BLaER1 treated with 17β-estradiol and CSF1 and Interleukin-3, amounts not matched to agents 10 nM and 100 nM (cell line): ENCODE measurements around the gene DUSP12.

Experiments
- H3K27ac ChIP-seq, 11 experiments: shearing (Covaris generic); formaldehyde crosslinking; 2 replicates each; pipeline ENCODE4 v1.8.1; 2022
- H3K27me3 ChIP-seq, 11 experiments: shearing (Covaris generic); formaldehyde crosslinking; 2 replicates each; pipeline ENCODE4 v1.8.1; 2022
- H3K36me3 ChIP-seq, 11 experiments: shearing (Covaris generic); formaldehyde crosslinking; 2 replicates each; pipeline ENCODE4 v1.8.1; 2022
- H3K4me1 ChIP-seq, 10 experiments: shearing (Covaris generic); formaldehyde crosslinking; 2 replicates each; pipeline ENCODE4 v1.8.1; 2022
- H3K4me2 ChIP-seq, 11 experiments: shearing (Covaris generic); formaldehyde crosslinking; 2 replicates each; pipeline ENCODE4 v1.8.1; 2022
- H3K4me3 ChIP-seq, 10 experiments: shearing (Covaris generic); formaldehyde crosslinking; 2 replicates each; pipeline ENCODE4 v1.8.1; 2022
- H3K9ac ChIP-seq, 11 experiments: shearing (Covaris generic); formaldehyde crosslinking; 2 replicates each; pipeline ENCODE4 v1.8.1; 2022
- H3K9me3 ChIP-seq, 11 experiments: shearing (Covaris generic); formaldehyde crosslinking; replicated peaks in 1 of 11; 2 replicates each; pipeline ENCODE4 v1.8.1; 2022
- H4K20me1 ChIP-seq, 11 experiments: shearing (Covaris generic); formaldehyde crosslinking; 2 replicates each; pipeline ENCODE4 v1.8.1; 2022
- Cebpa-rat ChIP-seq, 11 experiments: shearing (Covaris generic); IDR thresholded peaks; 2 replicates each; pipeline ENCODE4 v1.8.1; 2022

Gene DUSP12

DNA sequence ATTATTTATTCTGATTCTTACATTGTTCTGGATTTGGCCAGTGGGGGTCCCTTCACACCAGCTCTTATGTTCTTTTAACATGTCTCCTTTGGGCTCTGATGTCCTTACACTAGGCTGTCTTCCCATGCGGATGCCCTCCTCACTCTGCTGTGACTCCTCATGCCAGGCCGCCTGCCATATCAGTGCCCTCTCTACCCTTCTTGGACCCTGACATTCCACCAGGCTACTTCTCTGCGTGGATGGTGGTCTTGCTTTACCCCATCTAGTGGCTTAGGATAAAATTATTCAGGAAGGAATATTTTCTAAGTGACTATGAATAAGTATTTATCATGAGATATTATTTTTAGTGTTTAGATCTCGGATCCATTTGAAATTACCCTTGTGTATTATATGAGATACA, 37.8 kb downstream of the DUSP12 start:
- Histone ChIP-seq H3K27me3 (no peaks in the 10 kb centered on the region), H3K4me1 (peaks cover 0 to 26% (median 5%) of the 10 kb centered on the region in 10 experiments; a peak in 13 of 20 replicates), H3K9me3 (no peaks in the 10 kb centered on the region), H3K4me3 (no peak overlapping the region), H4K20me1 (peaks cover 0 to 76% (median 10%) of the 10 kb centered on the region in 11 experiments; a peak in 11 of 22 replicates), H3K27ac (no peak overlapping the region), H3K9ac (no peak overlapping the region), H3K4me2 (no peak overlapping the region), H3K36me3 (peaks cover 77 to 100% (median 87%) of the 10 kb centered on the region in 11 experiments)
- TF ChIP-seq Cebpa-rat (IDR thresholded peaks at IDR 0.05) = no peak

DNA sequence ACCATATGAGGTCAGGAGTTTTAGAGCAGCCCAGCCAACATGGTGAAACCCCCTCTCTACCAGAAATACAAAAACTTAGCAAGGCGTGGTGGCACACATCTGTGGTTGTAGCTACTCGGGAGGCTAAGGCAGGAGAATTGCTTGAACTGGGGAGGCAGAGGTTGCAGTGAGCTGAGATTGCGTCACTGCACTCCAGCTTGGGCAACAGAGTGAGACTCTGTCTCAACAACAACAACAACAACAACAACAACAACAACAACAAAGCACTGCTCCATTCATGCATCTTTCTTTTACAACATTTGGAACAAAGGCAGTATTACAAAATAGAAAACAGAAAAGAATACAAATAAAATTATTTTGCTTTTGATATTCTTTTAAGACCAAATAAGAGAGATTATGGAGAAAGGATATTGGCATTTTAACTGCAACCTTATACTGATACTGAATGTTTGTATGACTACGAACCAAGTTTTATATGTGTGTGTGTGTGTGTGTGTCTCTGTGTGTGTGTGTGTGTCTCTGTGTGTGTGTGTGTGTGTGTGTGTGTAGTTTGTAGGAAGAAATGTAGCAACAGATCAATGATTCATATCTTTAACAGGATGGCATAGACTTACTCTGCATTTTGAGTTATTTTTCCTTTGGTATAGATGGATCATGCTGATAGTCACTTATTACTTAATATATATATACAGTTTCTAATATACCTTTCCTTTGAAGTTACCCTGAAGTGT, 41.2 kb downstream of the DUSP12 start:
- peak in 8 of 11 experiments; percentile 24 to 67 (median 40); a peak in 8 of 22 replicates for TF ChIP-seq Cebpa-rat (IDR thresholded peaks at IDR 0.05)
- Histone ChIP-seq H3K9me3 (no peaks in the 10 kb centered on the region), H3K27ac (no peak overlapping the region), H3K27me3 (no peaks in the 10 kb centered on the region), H3K9ac (no peak overlapping the region), H4K20me1 (peaks cover 0 to 77% (median 3%) of the 10 kb centered on the region in 11 experiments; a peak in 9 of 22 replicates), H3K4me1 (peaks cover 0 to 16% (median 5%) of the 10 kb centered on the region in 10 experiments; a peak in 13 of 20 replicates), H3K4me3 (no peak overlapping the region), H3K4me2 (peak overlapping the region in 6 of 11 experiments; percentile 1 to 31 (median 24); a peak in 2 of 22 replicates), H3K36me3 (peaks cover 76 to 100% (median 92%) of the 10 kb centered on the region in 11 experiments)

DNA sequence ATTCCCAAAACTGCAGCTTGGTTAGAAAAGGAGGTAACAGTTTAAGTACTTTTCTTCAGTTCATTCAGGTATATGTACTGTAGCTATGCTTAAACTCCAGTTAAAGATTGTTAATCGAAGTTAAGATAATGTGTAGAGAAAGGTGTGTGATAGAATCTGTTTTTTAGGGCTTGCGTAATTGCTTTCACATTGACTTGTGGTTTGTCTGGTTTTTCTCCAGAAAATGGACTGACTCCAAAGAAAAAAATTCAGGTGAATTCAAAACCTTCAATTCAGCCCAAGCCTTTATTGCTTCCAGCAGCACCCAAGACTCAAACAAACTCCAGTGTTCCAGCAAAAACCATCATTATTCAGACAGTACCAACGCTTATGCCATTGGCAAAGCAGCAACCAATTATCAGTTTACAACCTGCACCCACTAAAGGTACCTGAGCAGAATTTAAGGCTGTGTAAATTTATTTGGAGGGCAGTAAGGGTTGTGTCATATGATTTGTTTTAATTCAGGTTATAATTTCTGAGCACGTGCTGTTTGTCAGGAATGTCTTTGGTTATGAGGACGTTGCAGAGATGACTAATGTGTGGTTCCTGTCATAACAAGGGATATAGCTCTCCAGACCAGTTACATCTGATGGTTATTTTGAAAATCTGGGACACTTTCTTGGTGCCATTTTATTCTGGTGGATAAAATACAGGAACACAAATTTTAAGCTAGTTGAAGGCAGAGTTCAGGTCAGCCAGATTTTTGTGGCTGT, 42.5 kb downstream of the DUSP12 start:
- Histone ChIP-seq H3K9ac (no peak overlapping the region), H3K4me3 (no peak overlapping the region), H3K4me1 (peaks cover 0 to 16% (median 5%) of the 10 kb centered on the region in 10 experiments; a peak in 13 of 20 replicates), H3K27me3 (no peaks in the 10 kb centered on the region), H3K4me2 (no peak overlapping the region), H3K27ac (no peak overlapping the region), H3K9me3 (no peaks in the 10 kb centered on the region), H4K20me1 (peaks cover 0 to 84% (median 3%) of the 10 kb centered on the region in 11 experiments; a peak in 9 of 22 replicates), H3K36me3 (peaks cover 76 to 100% (median 92%) of the 10 kb centered on the region in 11 experiments)
- no peak for TF ChIP-seq Cebpa-rat (IDR thresholded peaks at IDR 0.05)

DNA sequence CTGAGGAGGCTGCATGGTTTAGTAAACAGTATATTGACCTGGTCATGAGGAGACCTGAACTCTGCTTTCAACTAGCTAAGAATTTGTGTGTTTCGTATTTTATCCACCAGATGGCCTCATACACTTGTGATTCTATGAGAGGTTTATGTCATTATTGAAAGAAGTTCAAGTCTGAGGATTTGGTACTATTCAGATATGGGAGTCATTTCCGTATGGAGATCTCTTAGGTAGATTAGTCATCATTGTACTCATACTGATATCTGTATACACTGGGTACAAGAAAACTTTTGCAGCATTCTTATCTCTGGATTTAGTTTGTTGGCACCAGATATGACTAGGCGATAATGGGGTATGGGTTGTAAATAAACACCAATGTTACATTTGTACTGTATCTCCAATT, 43.2 kb downstream of the DUSP12 start:
- H3K36me3 ChIP-seq = peaks cover 79 to 100% (median 92%) of the 10 kb centered on the region in 11 experiments

DNA sequence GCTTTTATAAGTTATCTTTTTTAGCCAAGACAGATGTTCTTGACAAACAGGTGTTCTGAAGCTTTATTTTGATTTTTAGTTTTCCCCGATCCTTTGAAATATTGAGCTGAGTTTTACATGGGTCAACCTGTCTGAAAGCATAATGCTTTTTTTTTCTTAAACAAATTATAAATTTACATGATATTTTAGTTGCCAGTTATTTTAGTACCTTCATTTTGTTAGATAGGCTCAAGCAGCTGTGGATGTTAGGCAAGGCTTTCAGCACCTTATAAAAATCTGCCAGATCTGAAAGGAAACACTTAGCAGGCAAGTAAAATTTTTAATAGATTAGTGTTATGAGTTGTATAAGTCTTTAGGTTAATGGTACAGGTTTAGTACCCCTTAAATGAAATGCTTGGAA, 50.2 kb downstream of the DUSP12 start:
- H3K4me3 ChIP-seq = no peak overlapping the region
- H3K27ac ChIP-seq = no peak overlapping the region
- no peak overlapping the region for H3K9ac ChIP-seq
- H3K27me3 ChIP-seq = no peaks in the 10 kb centered on the region
- no peak overlapping the region for H3K4me2 ChIP-seq
- no peaks in the 10 kb centered on the region for H3K4me1 ChIP-seq
- H3K9me3 ChIP-seq = no peaks in the 10 kb centered on the region
- peaks cover 79 to 95% (median 93%) of the 10 kb centered on the region in 11 experiments for H3K36me3 ChIP-seq
- TF ChIP-seq Cebpa-rat (IDR thresholded peaks at IDR 0.05) = no peak
- peaks cover 0 to 43% (median 0%) of the 10 kb centered on the region in 11 experiments; a peak in 4 of 22 replicates for H4K20me1 ChIP-seq

More for the DNA sequence above, 43.2 kb downstream of the DUSP12 start:
- no peak overlapping the region for H3K27ac ChIP-seq
- H3K4me1 ChIP-seq = peaks cover 0 to 16% (median 5%) of the 10 kb centered on the region in 10 experiments; a peak in 13 of 20 replicates
- no peak overlapping the region for H3K4me3 ChIP-seq
- H3K9me3 ChIP-seq = no peaks in the 10 kb centered on the region
- no peak overlapping the region for H3K9ac ChIP-seq
- H3K4me2 ChIP-seq = no peak overlapping the region
- H3K27me3 ChIP-seq = no peaks in the 10 kb centered on the region
- H4K20me1 ChIP-seq = peaks cover 0 to 78% (median 3%) of the 10 kb centered on the region in 11 experiments; a peak in 9 of 22 replicates
- no peak for TF ChIP-seq Cebpa-rat (IDR thresholded peaks at IDR 0.05)

DNA sequence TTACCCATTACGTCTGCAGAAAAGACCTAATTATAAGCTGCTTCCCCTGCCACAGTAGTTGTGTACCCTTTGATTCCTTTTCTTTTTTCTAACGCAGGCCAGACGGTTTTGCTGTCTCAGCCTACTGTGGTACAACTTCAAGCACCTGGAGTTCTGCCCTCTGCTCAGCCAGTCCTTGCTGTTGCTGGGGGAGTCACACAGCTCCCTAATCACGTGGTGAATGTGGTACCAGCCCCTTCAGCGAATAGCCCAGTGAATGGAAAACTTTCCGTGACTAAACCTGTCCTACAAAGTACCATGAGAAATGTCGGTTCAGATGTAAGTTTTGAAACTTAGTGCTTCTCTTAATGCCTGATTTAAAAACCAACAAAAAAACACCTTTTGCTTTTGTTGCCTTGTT, 52.4 kb downstream of the DUSP12 start:
- TF ChIP-seq Cebpa-rat (IDR thresholded peaks at IDR 0.05) = no peak
- no peaks in the 10 kb centered on the region for H3K27me3 ChIP-seq
- peaks cover 0 to 18% (median 0%) of the 10 kb centered on the region in 10 experiments; a peak in 3 of 20 replicates for H3K4me1 ChIP-seq
- peaks cover 0 to 45% (median 0%) of the 10 kb centered on the region in 11 experiments; a peak in 6 of 22 replicates for H4K20me1 ChIP-seq
- no peak overlapping the region for H3K9ac ChIP-seq
- H3K4me3 ChIP-seq = no peak overlapping the region
- H3K4me2 ChIP-seq = no peak overlapping the region
- H3K27ac ChIP-seq = no peak overlapping the region
- peaks cover 70 to 95% (median 90%) of the 10 kb centered on the region in 11 experiments for H3K36me3 ChIP-seq
- no peaks in the 10 kb centered on the region for H3K9me3 ChIP-seq

DNA sequence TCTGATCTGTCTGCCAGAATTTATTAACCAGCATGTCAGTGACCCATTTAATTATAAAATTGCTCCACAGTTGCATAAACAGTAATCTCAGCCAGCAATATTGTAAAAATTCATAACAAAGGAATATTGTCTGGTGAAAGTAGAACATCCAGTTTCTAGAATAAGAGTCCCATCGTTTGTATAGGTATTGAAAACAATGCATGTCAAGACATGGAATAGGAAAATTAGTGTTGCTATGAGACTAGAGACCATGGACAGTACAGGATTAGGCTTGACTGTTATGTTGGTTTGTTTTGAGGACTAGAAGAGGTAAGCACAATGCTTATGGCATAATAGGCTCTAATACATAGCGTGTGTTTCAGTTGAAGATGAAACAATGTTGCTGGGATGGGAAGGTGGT, 53.6 kb downstream of the DUSP12 start:
- H3K9ac ChIP-seq = no peak overlapping the region
- no peaks in the 10 kb centered on the region for H3K27me3 ChIP-seq
- no peak for TF ChIP-seq Cebpa-rat (IDR thresholded peaks at IDR 0.05)
- H3K4me1 ChIP-seq = peaks cover 0 to 30% (median 0%) of the 10 kb centered on the region in 10 experiments; a peak in 5 of 20 replicates
- no peak overlapping the region for H3K27ac ChIP-seq
- H3K4me3 ChIP-seq = no peak overlapping the region
- H4K20me1 ChIP-seq = peaks cover 0 to 52% (median 0%) of the 10 kb centered on the region in 11 experiments; a peak in 6 of 22 replicates
- H3K9me3 ChIP-seq = no peaks in the 10 kb centered on the region
- H3K4me2 ChIP-seq = no peak overlapping the region
- H3K36me3 ChIP-seq = peaks cover 64 to 92% (median 85%) of the 10 kb centered on the region in 11 experiments

DNA sequence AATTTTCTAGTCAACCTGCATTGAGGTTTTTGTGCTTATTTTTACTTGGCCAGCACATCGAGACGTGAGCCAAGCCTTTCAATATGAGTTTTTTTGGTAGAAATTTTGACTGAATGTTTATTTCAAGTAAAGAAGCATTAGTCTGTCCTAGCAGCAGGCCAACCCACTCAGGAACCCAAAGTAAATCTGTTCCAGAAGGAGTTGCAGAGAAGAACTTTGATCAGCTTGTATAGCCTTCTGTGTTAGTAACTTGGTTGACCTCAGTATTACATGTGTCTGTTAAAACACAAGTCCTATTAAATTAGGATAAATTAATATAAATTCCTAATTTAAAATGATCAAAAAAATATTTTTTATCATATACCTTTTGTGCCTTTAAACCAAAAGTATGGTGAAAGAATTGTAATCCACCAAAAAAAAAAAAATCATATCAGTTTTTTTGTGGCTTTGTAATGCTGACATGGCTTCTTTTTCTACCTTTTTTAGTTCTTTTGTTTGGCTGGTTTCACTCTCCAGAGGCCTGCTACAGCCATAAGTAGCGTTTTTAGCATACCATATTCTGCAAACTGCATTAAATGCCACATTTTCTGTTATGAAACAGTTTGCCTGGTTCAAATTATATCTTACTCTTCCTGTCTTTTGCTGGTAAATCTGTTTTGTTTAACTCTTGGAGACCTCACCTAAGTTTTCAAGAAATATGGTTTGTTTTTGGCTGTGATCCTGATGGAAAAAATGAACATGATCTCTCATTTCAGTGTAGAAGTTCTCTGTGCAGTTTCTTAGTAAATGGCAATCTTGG, 56.0 kb downstream of the DUSP12 start:
- Histone ChIP-seq H3K27ac (no peak overlapping the region), H3K9ac (peak overlapping the region in 1 of 11 experiments; percentile 42; a peak in 1 of 22 replicates), H3K36me3 (peaks cover 57 to 87% (median 79%) of the 10 kb centered on the region in 11 experiments), H3K4me2 (no peak overlapping the region), H4K20me1 (peaks cover 0 to 44% (median 0%) of the 10 kb centered on the region in 11 experiments; a peak in 6 of 22 replicates), H3K9me3 (peaks cover 10 to 23% (median 16%) of the 10 kb centered on the region in 11 experiments), H3K4me1 (peaks cover 0 to 35% (median 0%) of the 10 kb centered on the region in 10 experiments; a peak in 5 of 20 replicates), H3K4me3 (no peak overlapping the region), H3K27me3 (no peaks in the 10 kb centered on the region)
- no peak for TF ChIP-seq Cebpa-rat (IDR thresholded peaks at IDR 0.05)
